ENCODE results near the gene FRS3. TPM values are rescaled to one million over a fixed set of nuclear protein-coding genes. Genes with fewer than 3 reads are reported as not detected.

The FRS3 gene
- total and polyA plus RNA-seq, 2 of the 8 experiments (the other 6 are each of a cell fraction or from before 2014, with no cell fraction given) = 3.4 to 4.4 TPM

DNA sequence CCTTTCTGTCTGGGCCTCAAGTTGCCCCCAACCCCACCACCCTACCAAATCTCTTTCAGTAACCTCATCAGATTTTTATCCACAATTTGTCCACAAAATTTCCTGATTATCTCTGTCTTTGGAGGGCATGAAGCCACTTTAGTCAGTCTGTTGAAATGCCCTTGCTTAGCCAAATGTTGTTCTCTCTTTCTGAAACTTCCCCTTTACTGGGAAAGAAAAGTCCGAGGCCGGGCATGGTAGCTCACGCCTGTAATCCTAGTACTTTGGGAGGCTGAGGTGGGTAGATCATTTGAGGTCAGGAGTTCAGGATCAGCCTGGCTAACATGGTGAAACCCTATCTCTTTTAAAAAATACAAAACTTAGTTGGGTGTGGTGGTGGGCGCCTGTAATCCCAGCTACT lies 41.6 kb upstream of the FRS3 start:
- H3K9ac ChIP-seq (replicated peaks in 1 of 4; ENCODE audit: extremely low read depth in 1 of 4, low read depth in 3 of 4, low read length in 3 of 4) = no peak overlapping the region
- H3K4me3 ChIP-seq (ENCODE audit: extremely low read depth in 1 of 4, insufficient read depth in 2 of 4, low read depth in 3 of 4, low read length in 4 of 4) = no peak overlapping the region
- H3K18ac ChIP-seq (ENCODE audit: extremely low read depth, low read length) = no peak overlapping the region
- ChIA-PET CTCF (ENCODE audit: partially characterized antibody) (interaction anchor here (1.0 to 1.9 kb wide), 2 partner anchors 20 to 34 kb away, joined by 3 to 5 read pairs; partner anchors contain the start of gene TOMM6), POLR2A (ENCODE audit: partially characterized antibody) (interaction anchor here (0.6 kb wide), 1 partner anchor 309 kb away, joined by 3 read pairs; no protein-coding TSS in a partner anchor)
- FAIRE-seq = no peak
- no peak overlapping the region for H4K5ac ChIP-seq (ENCODE audit: insufficient read length, low read depth, low read length)
- no peaks in the 10 kb centered on the region for H3K27me3 ChIP-seq (replicated peaks in 1 of 4; ENCODE audit: control insufficient read depth in 3 of 4, extremely low read depth in 1 of 4, insufficient read depth in 3 of 4, low read length in 3 of 4)
- no peak overlapping the region for H4K91ac ChIP-seq (replicated peaks; ENCODE audit: insufficient read length, low read length)
- no peaks in the 10 kb centered on the region for H3K36me3 ChIP-seq (ENCODE audit: control insufficient read depth in 2 of 4, insufficient read depth in 4 of 4, low read length in 3 of 4)
- H3K79me1 ChIP-seq (ENCODE audit: low read depth, low read length) = no peaks in the 10 kb centered on the region
- H3K79me2 ChIP-seq (ENCODE audit: control insufficient read depth in 1 of 2, insufficient read depth in 2 of 2, low read length in 2 of 2) = no peaks in the 10 kb centered on the region
- H3K9me3 ChIP-seq (ENCODE audit: insufficient read depth in 2 of 2, low read depth in 1 of 2, low read length in 1 of 2) = no peaks in the 10 kb centered on the region
- no peak overlapping the region for H3K56ac ChIP-seq (replicated peaks; ENCODE audit: insufficient read length, low read depth, low read length)
- H2BK20ac ChIP-seq (ENCODE audit: low read length) = no peak overlapping the region
- H2BK12ac ChIP-seq (ENCODE audit: low read depth, low read length) = no peak overlapping the region
- H2BK5ac ChIP-seq (ENCODE audit: low read depth, low read length) = no peak overlapping the region
- no peak overlapping the region for H2AK5ac ChIP-seq (ENCODE audit: low read depth, low read length)
- H3K27ac ChIP-seq (ENCODE audit: low read depth, low read length) = no peak overlapping the region
- H3K23me2 ChIP-seq (ENCODE audit: low read depth, low read length) = no peaks in the 10 kb centered on the region
- H2BK120ac ChIP-seq (replicated peaks; ENCODE audit: low read depth, low read length) = no peak overlapping the region
- H3K23ac ChIP-seq (ENCODE audit: insufficient read length) = no peak overlapping the region
- H4K8ac ChIP-seq (ENCODE audit: extremely low read depth, insufficient read depth, low read length) = no peak overlapping the region
- H3K4me2 ChIP-seq (ENCODE audit: insufficient read depth in 1 of 2, low read depth in 2 of 2, low read length in 2 of 2) = no peak overlapping the region
- no peak overlapping the region for H2AFZ ChIP-seq (ENCODE audit: low read length)
- H3K4me1 ChIP-seq (replicated peaks in 1 of 4; ENCODE audit: control insufficient read depth in 3 of 4, insufficient read depth in 4 of 4, low read length in 3 of 4) = no peaks in the 10 kb centered on the region
- WGBS, 2 experiments (ENCODE audit: extremely low coverage in 1 of 2, insufficient coverage in 1 of 2, insufficient read length in 1 of 2, insufficient replicate concordance in 2 of 2, low coverage in 1 of 2, low lambda C conversion rate in 2 of 2, missing lambda C conversion rate in 1 of 2) = 90% methylated on average over 4 of the region's 4 CpGs; no CpG with 5 or more reads in 1 of the 2 experiments
- no peaks in the 10 kb centered on the region for H4K20me1 ChIP-seq (replicated peaks in 1 of 2; ENCODE audit: control insufficient read depth in 1 of 2, insufficient read depth in 2 of 2, low read length in 2 of 2)
- H2BK15ac ChIP-seq (ENCODE audit: low read length) = no peak overlapping the region
- no peak for DNase-seq (ENCODE audit: low read depth in 1 of 2, low spot score in 2 of 2)
- H3K14ac ChIP-seq (ENCODE audit: insufficient read length) = no peak overlapping the region
- no peak overlapping the region for H3K4ac ChIP-seq (replicated peaks; ENCODE audit: insufficient read length, low read depth, low read length)
- TF ChIP-seq CREB1 (IDR thresholded peaks at IDR 0.05) (no peak), CTBP2 (IDR thresholded peaks at IDR 0.05; ENCODE audit: borderline replicate concordance, insufficient read depth, insufficient read length, low read length) (no peak), GABPA (IDR thresholded peaks at IDR 0.05; ENCODE audit: borderline replicate concordance, insufficient read depth, low read length) (no peak), BCL11A (IDR thresholded peaks at IDR 0.05; ENCODE audit: low read depth in 2 of 2, low read length in 2 of 2) (no peak), POU5F1 (IDR thresholded peaks at IDR 0.05; ENCODE audit: low read depth, low read length) (no peak), ZNF274 (IDR thresholded peaks at IDR 0.05; ENCODE audit: borderline replicate concordance, extremely low read depth, low read length) (no peak), RAD21 (IDR thresholded peaks at IDR 0.05 in 1 of 2, conservative IDR thresholded peaks at IDR 0.05 in 1 of 2; ENCODE audit: low read depth in 2 of 2, low read length in 2 of 2) (no peak), KDM1A (IDR thresholded peaks at IDR 0.05; ENCODE audit: borderline replicate concordance, low read length) (no peak), CEBPB (IDR thresholded peaks at IDR 0.05; ENCODE audit: low read depth, low read length) (no peak), ASH2L (IDR thresholded peaks at IDR 0.05; ENCODE audit: low read length) (no peak), MAFK (IDR thresholded peaks at IDR 0.05; ENCODE audit: low read depth, low read length) (no peak)
- TF ChIP-seq, protein P1, sequence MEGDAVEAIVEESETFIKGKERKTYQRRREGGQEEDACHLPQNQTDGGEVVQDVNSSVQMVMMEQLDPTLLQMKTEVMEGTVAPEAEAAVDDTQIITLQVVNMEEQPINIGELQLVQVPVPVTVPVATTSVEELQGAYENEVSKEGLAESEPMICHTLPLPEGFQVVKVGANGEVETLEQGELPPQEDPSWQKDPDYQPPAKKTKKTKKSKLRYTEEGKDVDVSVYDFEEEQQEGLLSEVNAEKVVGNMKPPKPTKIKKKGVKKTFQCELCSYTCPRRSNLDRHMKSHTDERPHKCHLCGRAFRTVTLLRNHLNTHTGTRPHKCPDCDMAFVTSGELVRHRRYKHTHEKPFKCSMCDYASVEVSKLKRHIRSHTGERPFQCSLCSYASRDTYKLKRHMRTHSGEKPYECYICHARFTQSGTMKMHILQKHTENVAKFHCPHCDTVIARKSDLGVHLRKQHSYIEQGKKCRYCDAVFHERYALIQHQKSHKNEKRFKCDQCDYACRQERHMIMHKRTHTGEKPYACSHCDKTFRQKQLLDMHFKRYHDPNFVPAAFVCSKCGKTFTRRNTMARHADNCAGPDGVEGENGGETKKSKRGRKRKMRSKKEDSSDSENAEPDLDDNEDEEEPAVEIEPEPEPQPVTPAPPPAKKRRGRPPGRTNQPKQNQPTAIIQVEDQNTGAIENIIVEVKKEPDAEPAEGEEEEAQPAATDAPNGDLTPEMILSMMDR (IDR thresholded peaks at IDR 0.05; ENCODE audit: control extremely low read depth in 1 of 3, insufficient read depth in 1 of 3, low read depth in 1 of 3, low read length in 3 of 3) = no peak
